ENCODE results near the gene SUMO1.

Gene SUMO1

GRCh38 chr2:202186641-202187202 is 51.7 kb downstream of the SUMO1 start:
- no peaks in the 10 kb centered on the region for H3K27me3 ChIP-seq (ENCODE audit: insufficient read depth, poor library complexity, severe bottlenecking)
- peaks cover 17% of the 10 kb centered on the region for H3K4me1 ChIP-seq (ENCODE audit: insufficient read depth, poor library complexity, severe bottlenecking)
- H3K4me3 ChIP-seq (ENCODE audit: severe bottlenecking): no peak overlapping the region
- H3K27ac ChIP-seq (ENCODE audit: poor library complexity, severe bottlenecking): peak overlapping the region; percentile 73
- DNase-seq (ENCODE audit: low spot score): no peak
- TF ChIP-seq CTCF (IDR thresholded peaks at IDR 0.05; ENCODE audit: poor library complexity, severe bottlenecking): no peak
- H3K36me3 ChIP-seq (ENCODE audit: low read depth): no peaks in the 10 kb centered on the region
- ATAC-seq (ENCODE audit: low read depth): no peak
- H3K9me3 ChIP-seq (ENCODE audit: severe bottlenecking): no peaks in the 10 kb centered on the region

GRCh38 chr2:202185156-202185555 is 53.2 kb downstream of the SUMO1 start:
- TF ChIP-seq CTCF (IDR thresholded peaks at IDR 0.05; ENCODE audit: poor library complexity, severe bottlenecking): no peak
- peak overlapping the region; percentile 73 for H3K27ac ChIP-seq (ENCODE audit: poor library complexity, severe bottlenecking)
- H3K4me3 ChIP-seq (ENCODE audit: severe bottlenecking): no peak overlapping the region
- H3K4me1 ChIP-seq (ENCODE audit: insufficient read depth, poor library complexity, severe bottlenecking): peaks cover 17% of the 10 kb centered on the region
- no peak for ATAC-seq (ENCODE audit: low read depth)
- H3K9me3 ChIP-seq (ENCODE audit: severe bottlenecking): no peaks in the 10 kb centered on the region
- H3K27me3 ChIP-seq (ENCODE audit: insufficient read depth, poor library complexity, severe bottlenecking): no peaks in the 10 kb centered on the region
- no peaks in the 10 kb centered on the region for H3K36me3 ChIP-seq (ENCODE audit: low read depth)
- DNase-seq (ENCODE audit: low spot score): no peak

GRCh38 chr2:202184557-202184956 is 53.8 kb downstream of the SUMO1 start:
- Histone ChIP-seq H3K27ac (ENCODE audit: poor library complexity, severe bottlenecking) (no peak overlapping the region), H3K9me3 (ENCODE audit: severe bottlenecking) (no peaks in the 10 kb centered on the region), H3K27me3 (ENCODE audit: insufficient read depth, poor library complexity, severe bottlenecking) (no peaks in the 10 kb centered on the region), H3K4me3 (ENCODE audit: severe bottlenecking) (no peak overlapping the region), H3K36me3 (ENCODE audit: low read depth) (no peaks in the 10 kb centered on the region), H3K4me1 (ENCODE audit: insufficient read depth, poor library complexity, severe bottlenecking) (peaks cover 17% of the 10 kb centered on the region)
- no peak for TF ChIP-seq CTCF (IDR thresholded peaks at IDR 0.05; ENCODE audit: poor library complexity, severe bottlenecking)
- ATAC-seq (ENCODE audit: low read depth): no peak
- DNase-seq (ENCODE audit: low spot score): no peak

GRCh38 chr2:202178346-202178958 is 59.9 kb downstream of the SUMO1 start:
- peak; percentile 84 for ATAC-seq (ENCODE audit: low read depth)
- Histone ChIP-seq H3K27ac (ENCODE audit: poor library complexity, severe bottlenecking) (no peak overlapping the region), H3K4me1 (ENCODE audit: insufficient read depth, poor library complexity, severe bottlenecking) (no peaks in the 10 kb centered on the region), H3K9me3 (ENCODE audit: severe bottlenecking) (no peaks in the 10 kb centered on the region), H3K4me3 (ENCODE audit: severe bottlenecking) (no peak overlapping the region), H3K27me3 (ENCODE audit: insufficient read depth, poor library complexity, severe bottlenecking) (no peaks in the 10 kb centered on the region), H3K36me3 (ENCODE audit: low read depth) (no peaks in the 10 kb centered on the region)
- peak; percentile 89 for TF ChIP-seq CTCF (IDR thresholded peaks at IDR 0.05; ENCODE audit: poor library complexity, severe bottlenecking)
- DNase-seq (ENCODE audit: low spot score): no peak
